Common myeloid progenitor, CD34-positive (primary cell): ENCODE measurements around the gene FCER2.

ENCODE experiments used
- CTCF ChIA-PET: fragments of 350-600 bp; sonication (Branson Sonifier 250); formaldehyde crosslinking; loops from one replicate; lab custom pipeline; 2021; ENCODE audit warnings: antibody characterized with exemption; lab: Charles Lee
- POLR2A ChIA-PET: fragments of 350-600 bp; sonication (Branson Sonifier 250); formaldehyde crosslinking; loops from one replicate; lab custom pipeline; 2021; ENCODE audit warnings: antibody characterized with exemption; lab: Charles Lee
- DNase-seq, 3 donors: peaks; one replicate each; pipeline versions ENCODE4 v3.0.0 to v3.0.0-alpha.2; 2013
- H3K27ac ChIP-seq, 2 experiments: 1 replicate in 1 of 2; 2 replicates in 1 of 2; pipeline ENCODE4 v1.7.0; 2013; ENCODE audit warnings: inconsistent platforms in 2 of 2, low read length in 2 of 2, mild to moderate bottlenecking in 2 of 2, low read depth in 1 of 2, moderate library complexity in 1 of 2; ENCODE audit not compliant: severe bottlenecking in 2 of 2, insufficient read depth in 1 of 2, poor library complexity in 1 of 2
- H3K27me3 ChIP-seq, 5 experiments: replicated peaks in 2 of 5; 1 replicate in 3 of 5; 2 replicates in 2 of 5; pipeline versions ENCODE4 v1.6.1 to v1.7.0; 2013; ENCODE audit warnings: low read length in 4 of 5, mild to moderate bottlenecking in 2 of 5, moderate library complexity in 2 of 5, inconsistent platforms in 1 of 5; ENCODE audit not compliant: insufficient read depth in 5 of 5, control insufficient read depth in 4 of 5
- H3K36me3 ChIP-seq, 4 experiments: 1 replicate in 2 of 4; 2 replicates in 2 of 4; pipeline versions ENCODE4 v1.6.1 to v1.7.0; 2013; ENCODE audit warnings: low read length in 3 of 4, control low read depth in 1 of 4, mild to moderate bottlenecking in 1 of 4; ENCODE audit not compliant: control insufficient read depth in 4 of 4, insufficient read depth in 4 of 4
- H3K4me1 ChIP-seq, 4 experiments: 1 replicate in 3 of 4; 2 replicates in 1 of 4; pipeline versions ENCODE4 v1.6.1 to v1.7.1; 2013; ENCODE audit warnings: low read length in 3 of 4, mild to moderate bottlenecking in 3 of 4, control low read depth in 1 of 4, inconsistent platforms in 1 of 4, moderate library complexity in 1 of 4; ENCODE audit not compliant: control insufficient read depth in 4 of 4, insufficient read depth in 4 of 4; ENCODE audit errors: control extremely low read depth in 1 of 4
- H3K4me3 ChIP-seq, 7 experiments: 1 replicate in 4 of 7; 2 replicates in 3 of 7; pipeline versions ENCODE4 v1.5.1 to v1.7.0; 2013; ENCODE audit warnings: mild to moderate bottlenecking in 7 of 7, low read length in 6 of 7, moderate library complexity in 6 of 7, inconsistent platforms in 2 of 7, low read depth in 2 of 7, control low read depth in 1 of 7; ENCODE audit not compliant: insufficient read depth in 4 of 7, control insufficient read depth in 1 of 7; ENCODE audit errors: extremely low read depth in 1 of 7
- H3K9me3 ChIP-seq, 5 experiments: 1 replicate in 4 of 5; 2 replicates in 1 of 5; pipeline versions ENCODE4 v1.6.1 to v1.7.1; 2013; ENCODE audit warnings: low read length in 4 of 5, mild to moderate bottlenecking in 2 of 5, inconsistent platforms in 1 of 5, low read depth in 1 of 5, moderate library complexity in 1 of 5; ENCODE audit not compliant: control insufficient read depth in 4 of 5, insufficient read depth in 2 of 5; ENCODE audit errors: control extremely low read depth in 1 of 5
- WGBS: methylation state at CpG from one replicate; pipeline ENCODE4 v1.1.5; 2013; ENCODE audit not compliant: insufficient coverage; 5-methylcytosine and 5-hydroxymethylcytosine counted together

Gene FCER2

DNA sequence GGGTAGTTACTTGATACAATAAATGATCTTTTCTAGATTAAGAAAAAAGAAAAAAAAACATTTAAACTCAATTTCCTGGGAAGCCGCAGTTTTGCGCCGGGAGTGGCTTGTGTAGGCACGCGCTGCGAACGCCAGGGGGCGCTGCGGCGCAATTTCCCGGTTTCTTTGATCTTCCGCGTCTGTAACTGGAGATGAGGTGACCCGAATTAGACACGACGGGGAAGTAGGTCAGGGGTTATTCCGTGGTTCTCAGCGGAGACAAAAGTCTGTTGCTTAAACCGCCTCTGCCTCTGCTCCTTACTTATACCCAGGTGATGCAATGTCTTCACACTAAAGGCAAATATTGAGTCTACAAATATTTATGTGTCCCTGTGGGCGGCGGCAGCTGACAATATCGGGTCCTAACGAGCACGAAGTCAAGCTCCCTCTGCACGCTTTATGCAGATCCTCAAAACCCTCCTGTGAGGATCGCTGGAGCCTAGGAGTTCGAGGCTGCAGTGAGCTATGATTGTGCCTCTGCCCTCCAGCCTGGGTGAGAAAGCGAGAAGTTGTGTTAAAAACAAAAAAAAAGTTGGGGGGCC, 49.8 kb downstream of the FCER2 start:
- Histone ChIP-seq H3K4me3 (peak overlapping the region in 5 of 7 experiments; percentile 21 to 72 (median 40)), H3K4me1 (peaks cover 0 to 26% (median 5%) of the 10 kb centered on the region in 4 experiments), H3K36me3 (peaks cover 0 to 4% (median 2%) of the 10 kb centered on the region in 4 experiments), H3K27me3 (peaks cover 0 to 4% (median 0%) of the 10 kb centered on the region in 5 experiments), H3K27ac (no peak overlapping the region), H3K9me3 (no peaks in the 10 kb centered on the region)
- POLR2A ChIA-PET, result interaction anchor here (0.5 to 0.6 kb wide), 3 partner anchors 8 to 285 kb away, joined by 3 read pairs; no protein-coding TSS in a partner anchor
- 6% methylated on average over 19 of the region's 28 CpGs for WGBS
- CTCF ChIA-PET, result interaction anchor here (0.7 to 3.3 kb wide), 9 partner anchors 11 to 148 kb away, joined by 3 to 19 read pairs (median 4); partner anchors contain the start of genes MCEMP1, STXBP2 and TRAPPC5
- peak; percentile 80 to 90 (median 90) for DNase-seq

- Histone ChIP-seq H3K4me3 (no peak overlapping the region), H3K27me3 (peaks cover 0 to 4% (median 0%) of the 10 kb centered on the region in 5 experiments), H3K9me3 (no peaks in the 10 kb centered on the region), H3K4me1 (peaks cover 0 to 20% (median 2%) of the 10 kb centered on the region in 4 experiments), H3K27ac (no peak overlapping the region), H3K36me3 (peaks cover 0 to 15% (median 7%) of the 10 kb centered on the region in 4 experiments)
- DNase-seq, result no peak
- 53% methylated on average over 2 of the region's 2 CpGs for WGBS
- ChIA-PET POLR2A (interaction anchor here (0.7 kb wide), 1 partner anchor 9 kb away, joined by 5 read pairs; no protein-coding TSS in a partner anchor), CTCF (interaction anchor here (1.0 to 3.3 kb wide), 2 partner anchors 26 to 31 kb away, joined by 3 to 16 read pairs; partner anchors contain the start of genes MCEMP1 and TRAPPC5)
These were observed 51.8 kb downstream of the FCER2 start for GRCh38 chr19:7650148-7650547.

DNA sequence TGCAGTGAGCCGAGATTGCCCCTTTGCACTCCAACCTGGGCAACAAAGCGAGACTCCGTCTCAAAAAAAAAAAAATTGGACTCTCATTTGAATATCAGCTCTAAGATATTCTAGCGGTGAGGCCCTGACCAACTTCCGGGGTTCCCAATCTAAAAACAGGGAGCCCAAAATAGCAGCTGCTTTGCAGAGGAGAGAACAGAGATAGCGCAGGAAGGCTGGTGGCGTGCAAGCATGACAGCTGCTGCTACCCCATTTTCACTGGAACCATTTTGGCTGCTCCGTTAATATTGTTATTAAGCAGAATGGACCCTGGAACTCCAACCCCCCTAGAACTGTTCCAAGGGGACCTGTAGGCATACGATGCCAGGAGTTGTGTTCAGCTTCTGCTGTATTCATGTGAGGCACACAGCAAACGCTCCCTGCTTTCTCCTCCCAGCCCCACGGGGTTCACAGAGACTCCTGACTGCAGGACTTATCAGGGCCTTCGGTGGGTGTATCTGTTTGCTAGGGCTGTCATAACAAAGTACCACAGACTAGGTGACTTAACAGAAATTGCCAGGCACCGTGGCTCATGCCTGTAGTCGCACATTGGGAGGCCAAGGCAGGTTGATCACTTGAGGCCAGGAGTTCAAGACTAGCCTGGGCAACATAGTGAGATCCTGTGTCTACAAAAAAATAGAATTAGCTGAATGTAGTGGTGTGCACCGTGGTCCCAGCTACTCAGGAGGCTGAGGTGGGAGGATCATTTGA, 53.5 kb downstream of the FCER2 start:
- no peaks in the 10 kb centered on the region for H3K9me3 ChIP-seq
- H3K4me1 ChIP-seq, result peaks cover 0 to 24% (median 4%) of the 10 kb centered on the region in 4 experiments
- POLR2A ChIA-PET, result interaction anchor here (0.6 kb wide), 1 partner anchor 25 kb away, joined by 4 read pairs; no protein-coding TSS in a partner anchor
- H3K36me3 ChIP-seq, result peaks cover 0 to 21% (median 12%) of the 10 kb centered on the region in 4 experiments
- peaks cover 0 to 4% (median 0%) of the 10 kb centered on the region in 5 experiments for H3K27me3 ChIP-seq
- no peak overlapping the region for H3K27ac ChIP-seq
- WGBS, result 98% methylated on average over 13 of the region's 15 CpGs
- peak in 1 of 3 donors; percentile 7 for DNase-seq
- H3K4me3 ChIP-seq, result no peak overlapping the region
- CTCF ChIA-PET, result interaction anchor here (1.1 to 1.6 kb wide), 4 partner anchors 11 to 80 kb away, joined by 3 to 4 read pairs (median 3); partner anchors contain the start of genes PCP2 and TRAPPC5

DNA sequence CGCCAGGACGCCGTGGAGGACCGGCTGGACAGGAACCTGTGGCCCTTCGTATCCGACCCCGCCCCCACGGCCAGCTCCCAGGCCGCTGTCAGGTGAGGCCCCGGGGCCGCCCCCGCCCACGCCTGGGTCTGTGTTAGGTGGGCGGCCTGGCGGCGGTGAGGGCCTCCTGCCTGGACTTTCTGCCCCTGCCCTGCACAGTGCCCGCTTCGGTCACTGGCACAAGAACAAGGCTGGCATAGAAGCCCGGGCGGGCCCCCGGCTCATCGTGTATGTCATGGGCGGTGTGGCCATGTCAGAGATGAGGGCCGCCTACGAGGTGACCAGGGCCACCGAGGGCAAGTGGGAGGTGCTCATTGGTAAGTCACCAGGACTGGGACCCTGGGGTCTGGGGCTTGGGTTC, 54.8 kb downstream of the FCER2 start:
- no peak for DNase-seq
- Histone ChIP-seq H3K27me3 (peaks cover 0 to 4% (median 0%) of the 10 kb centered on the region in 5 experiments), H3K9me3 (no peaks in the 10 kb centered on the region), H3K27ac (no peak overlapping the region), H3K4me1 (peaks cover 0 to 17% (median 2%) of the 10 kb centered on the region in 4 experiments), H3K4me3 (no peak overlapping the region), H3K36me3 (peaks cover 0 to 28% (median 17%) of the 10 kb centered on the region in 4 experiments)
- ChIA-PET CTCF (no interaction called here), POLR2A (no interaction called here)
- WGBS, result 95% methylated on average over 26 of the region's 26 CpGs

- Histone ChIP-seq H3K4me1 (peaks cover 0 to 16% (median 2%) of the 10 kb centered on the region in 4 experiments), H3K27me3 (peaks cover 0 to 3% (median 0%) of the 10 kb centered on the region in 5 experiments), H3K36me3 (peaks cover 0 to 32% (median 18%) of the 10 kb centered on the region in 4 experiments), H3K9me3 (no peaks in the 10 kb centered on the region), H3K27ac (no peak overlapping the region), H3K4me3 (no peak overlapping the region)
- no peak for DNase-seq
- ChIA-PET POLR2A (no interaction called here), CTCF (no interaction called here)
- WGBS, result 90% methylated on average over 8 of the region's 8 CpGs
These were observed 55.6 kb downstream of the FCER2 start for GRCh38 chr19:7646426-7646700.

GRCh38 chr19:7645656-7646425, 56.1 kb downstream of the FCER2 start:
- CTCF ChIA-PET, result no interaction called here
- no peak overlapping the region for H3K4me3 ChIP-seq

More at GRCh38 chr19:7645656-7646425, 56.1 kb downstream of the FCER2 start:
- Histone ChIP-seq H3K9me3 (no peaks in the 10 kb centered on the region), H3K4me1 (peaks cover 0 to 16% (median 2%) of the 10 kb centered on the region in 4 experiments), H3K27me3 (no peaks in the 10 kb centered on the region), H3K36me3 (peaks cover 0 to 33% (median 18%) of the 10 kb centered on the region in 4 experiments), H3K27ac (peak overlapping the region in 1 of 2 experiments; percentile 43)
- no peak for DNase-seq
- POLR2A ChIA-PET, result no interaction called here
- WGBS, result 82% methylated on average over 12 of the region's 20 CpGs
